ENCODE results near the gene HSF4.

The HSF4 gene

DNA sequence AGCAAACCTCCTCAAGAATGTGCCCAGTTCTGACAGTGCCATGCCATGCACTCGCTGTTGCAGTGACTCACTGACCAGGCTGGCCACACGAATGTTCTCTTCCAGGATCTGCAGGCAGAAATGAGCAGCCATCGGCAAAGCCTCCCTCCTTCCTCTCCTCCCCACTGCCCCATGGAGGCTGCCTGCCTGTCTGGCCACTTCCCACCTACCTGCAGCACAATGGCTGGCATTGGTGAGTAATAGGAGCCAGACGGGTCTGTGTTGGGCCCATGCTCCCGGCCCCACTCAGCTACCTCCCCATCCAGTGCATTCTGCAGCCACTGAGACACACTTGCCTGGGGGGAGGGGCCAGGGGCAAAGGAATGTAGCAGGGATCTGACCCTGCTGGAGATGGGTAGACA, 22.0 kb downstream of the HSF4 start:
- TF ChIP-seq FOXP2 (optimal IDR thresholded peaks at IDR 0.05; ENCODE audit: borderline replicate concordance, extremely low read depth, extremely low read length, insufficient read depth) (no peak), POLR2AphosphoS5 (IDR thresholded peaks at IDR 0.05; ENCODE audit: low read depth, low read length) (no peak), REST (IDR thresholded peaks at IDR 0.05; ENCODE audit: insufficient read depth in 1 of 2, low read depth in 2 of 2, low read length in 2 of 2) (no peak), SIN3A (IDR thresholded peaks at IDR 0.05; ENCODE audit: borderline replicate concordance, insufficient read depth, low read length) (no peak), TAF1 (IDR thresholded peaks at IDR 0.05; ENCODE audit: borderline replicate concordance, insufficient read depth, low read length) (no peak)

GRCh38 chr16:67187175-67187890, 22.8 kb downstream of the HSF4 start:
- TF ChIP-seq TAF1 (IDR thresholded peaks at IDR 0.05; ENCODE audit: borderline replicate concordance, insufficient read depth, low read length) (no peak), REST (IDR thresholded peaks at IDR 0.05; ENCODE audit: insufficient read depth in 1 of 2, low read depth in 2 of 2, low read length in 2 of 2) (no peak), FOXP2 (optimal IDR thresholded peaks at IDR 0.05; ENCODE audit: borderline replicate concordance, extremely low read depth, extremely low read length, insufficient read depth) (no peak), SIN3A (IDR thresholded peaks at IDR 0.05; ENCODE audit: borderline replicate concordance, insufficient read depth, low read length) (no peak), POLR2AphosphoS5 (IDR thresholded peaks at IDR 0.05; ENCODE audit: low read depth, low read length) (no peak)

DNA sequence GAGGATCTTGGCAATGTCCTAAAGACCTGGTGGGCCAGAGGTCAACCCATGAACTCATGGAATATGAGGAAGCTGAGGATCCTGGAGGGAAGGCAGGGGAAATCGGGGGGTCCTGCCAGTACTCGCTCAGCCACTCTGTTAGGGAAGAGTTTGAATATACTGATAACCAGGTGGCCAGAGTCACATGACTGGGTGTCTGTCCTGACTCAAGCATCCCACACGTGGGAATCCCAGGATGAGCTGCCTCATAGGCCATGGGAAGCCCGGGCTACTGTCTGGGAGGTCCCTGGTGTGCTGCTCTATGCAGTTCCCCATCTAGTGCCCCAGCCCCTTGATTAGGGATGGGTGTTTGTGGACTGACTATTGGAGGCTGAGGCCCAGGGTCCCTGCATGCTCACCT, 23.8 kb downstream of the HSF4 start:
- TF ChIP-seq SIN3A (IDR thresholded peaks at IDR 0.05; ENCODE audit: borderline replicate concordance, insufficient read depth, low read length) (no peak), REST (IDR thresholded peaks at IDR 0.05; ENCODE audit: insufficient read depth in 1 of 2, low read depth in 2 of 2, low read length in 2 of 2) (no peak), POLR2AphosphoS5 (IDR thresholded peaks at IDR 0.05; ENCODE audit: low read depth, low read length) (no peak), FOXP2 (optimal IDR thresholded peaks at IDR 0.05; ENCODE audit: borderline replicate concordance, extremely low read depth, extremely low read length, insufficient read depth) (no peak), TAF1 (IDR thresholded peaks at IDR 0.05; ENCODE audit: borderline replicate concordance, insufficient read depth, low read length) (no peak)

DNA sequence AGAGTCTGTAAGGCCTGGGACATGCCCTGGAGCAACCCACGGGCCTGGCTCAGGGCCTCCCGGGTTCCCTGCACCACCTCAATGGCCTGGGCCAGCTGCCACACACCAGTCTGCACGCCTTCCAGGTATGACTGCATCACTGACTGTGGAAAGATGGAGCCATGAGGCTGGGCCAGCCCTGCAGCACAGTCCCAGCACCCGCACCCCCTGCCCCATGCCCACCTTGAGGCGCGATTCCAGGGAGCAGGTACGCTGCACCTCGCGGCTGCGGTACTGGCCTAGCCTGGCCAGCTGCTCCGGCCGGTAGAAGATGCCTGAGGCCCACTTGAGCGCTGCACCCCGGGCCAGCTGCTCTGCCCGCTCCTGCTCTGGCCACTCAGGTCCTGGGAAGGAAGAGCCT, 24.3 kb downstream of the HSF4 start:
- TF ChIP-seq REST (IDR thresholded peaks at IDR 0.05; ENCODE audit: insufficient read depth in 1 of 2, low read depth in 2 of 2, low read length in 2 of 2) (no peak), TAF1 (IDR thresholded peaks at IDR 0.05; ENCODE audit: borderline replicate concordance, insufficient read depth, low read length) (no peak), POLR2AphosphoS5 (IDR thresholded peaks at IDR 0.05; ENCODE audit: low read depth, low read length) (no peak), FOXP2 (optimal IDR thresholded peaks at IDR 0.05; ENCODE audit: borderline replicate concordance, extremely low read depth, extremely low read length, insufficient read depth) (no peak), SIN3A (IDR thresholded peaks at IDR 0.05; ENCODE audit: borderline replicate concordance, insufficient read depth, low read length) (no peak)
